Upper lobe of left lung (tissue), 4 donors: ENCODE data around the gene CANT1.

ENCODE experiments used
- CTCF ChIP-seq, 6 experiments: fragments of 450-650 bp in 4 of 6; fragments of 200-600 bp in 2 of 6; sonication (generic) in 2 of 6; IDR thresholded peaks; one replicate each; pipeline ENCODE4 v1.5.1; 2016 to 2019; ENCODE audit warnings: antibody characterized with exemption in 6 of 6
- POLR2A ChIP-seq, 4 donors: fragments of 450-650 bp; IDR thresholded peaks; one replicate each; pipeline ENCODE4 v1.5.1; 2016 to 2017; ENCODE audit warnings: antibody characterized with exemption in 4 of 4, mild to moderate bottlenecking in 2 of 4
- POLR2AphosphoS5 ChIP-seq, 2 donors: sonication (generic); formaldehyde crosslinking; IDR thresholded peaks; one replicate each; pipeline ENCODE4 v1.5.1; 2017; ENCODE audit warnings: antibody characterized with exemption in 2 of 2

DNA sequence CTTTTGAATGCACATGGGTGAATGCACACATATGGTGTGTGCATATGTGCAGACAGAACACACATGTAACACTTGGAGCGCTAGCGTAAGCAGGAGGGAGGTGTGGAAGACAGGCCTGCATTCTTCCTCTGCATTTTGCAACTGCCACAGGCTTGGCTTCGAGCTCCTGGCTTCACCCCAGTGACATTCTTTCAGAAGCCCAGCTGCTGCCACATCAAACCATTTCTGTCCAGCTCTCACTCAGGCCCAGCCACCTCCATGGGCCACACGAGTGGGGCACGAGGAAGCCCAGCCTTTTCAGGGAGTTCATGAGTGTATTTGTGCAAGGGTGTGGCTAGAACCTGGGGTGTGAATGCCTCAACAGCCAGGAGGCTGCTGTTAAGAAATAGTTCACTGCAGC, 48.6 kb downstream of the CANT1 start:
- TF ChIP-seq CTCF (IDR thresholded peaks at IDR 0.05) (no peak), POLR2A (IDR thresholded peaks at IDR 0.05) (no peak), POLR2AphosphoS5 (IDR thresholded peaks at IDR 0.05) (peak in 1 of 2 donors; percentile 27)
